Keratinocyte (primary cell): ENCODE measurements around the gene SPRR3. TPM values are rescaled to one million over a fixed set of nuclear protein-coding genes. Genes with fewer than 3 reads are reported as not detected.

Experiments used
- DNase-seq: peaks from one replicate; pipeline ENCODE4 v3.0.0-alpha.2; 2011; ENCODE audit warnings: low read depth, missing footprints, low spot score
- FAIRE-seq: peaks from 2 replicates; lab custom pipeline; 2011; peaks lifted over from hg19 to GRCh38; lab: Jason Lieb, UNC
- H2AFZ ChIP-seq: 2 replicates; pipeline ENCODE4 v1.6.0; 2012; ENCODE audit warnings: low read length, control low read depth, inconsistent platforms; ENCODE audit not compliant: control insufficient read depth
- H3K27ac ChIP-seq: 2 replicates; pipeline ENCODE4 v1.5.1; 2011; ENCODE audit warnings: low read length; ENCODE audit not compliant: control insufficient read depth, insufficient read depth
- H3K27me3 ChIP-seq: 3 replicates; pipeline ENCODE4 v1.6.0; 2011; ENCODE audit warnings: low read length; ENCODE audit not compliant: control insufficient read depth, insufficient read depth; ENCODE audit errors: extremely low read depth
- H3K36me3 ChIP-seq, 2 experiments: 2 replicates in 1 of 2; 3 replicates in 1 of 2; pipeline ENCODE4 v1.5.1; 2011; ENCODE audit warnings: low read length in 2 of 2, mild to moderate bottlenecking in 1 of 2; ENCODE audit not compliant: control insufficient read depth in 2 of 2, insufficient read depth in 2 of 2; ENCODE audit errors: extremely low read depth in 1 of 2
- H3K4me1 ChIP-seq: 3 replicates; pipeline ENCODE4 v1.5.1; 2011; ENCODE audit warnings: low read length; ENCODE audit not compliant: control insufficient read depth, insufficient read depth; ENCODE audit errors: extremely low read depth
- H3K4me2 ChIP-seq: 3 replicates; pipeline ENCODE4 v1.6.0; 2011; ENCODE audit warnings: low read depth, low read length; ENCODE audit not compliant: control insufficient read depth, insufficient read depth; ENCODE audit errors: extremely low read depth
- H3K4me3 ChIP-seq, 3 experiments: fragments of 200-600 bp in 1 of 3; sonication (generic) in 1 of 3; 2 replicates in 2 of 3; 3 replicates in 1 of 3; pipeline ENCODE4 v1.5.1; 2011 to 2016; ENCODE audit warnings: low read length in 3 of 3, mild to moderate bottlenecking in 3 of 3, control low read depth in 2 of 3, inconsistent platforms in 1 of 3, low read depth in 1 of 3, mixed read lengths in 1 of 3, mixed run types in 1 of 3, moderate library complexity in 1 of 3; ENCODE audit not compliant: control insufficient read depth in 2 of 3, insufficient read depth in 2 of 3; ENCODE audit errors: extremely low read depth in 1 of 3
- H3K79me2 ChIP-seq: 2 replicates; pipeline ENCODE4 v1.6.0; 2012; ENCODE audit warnings: low read length; ENCODE audit not compliant: control insufficient read depth, insufficient read depth
- H3K9ac ChIP-seq: 3 replicates; pipeline ENCODE4 v1.6.0; 2011; ENCODE audit warnings: low read length; ENCODE audit not compliant: control insufficient read depth, insufficient read depth; ENCODE audit errors: extremely low read depth
- H3K9me1 ChIP-seq: 3 replicates; pipeline ENCODE4 v1.6.0; 2011; ENCODE audit warnings: low read length; ENCODE audit not compliant: control insufficient read depth, insufficient read depth; ENCODE audit errors: extremely low read depth
- H3K9me3 ChIP-seq: 2 replicates; pipeline ENCODE4 v1.5.1; 2012; ENCODE audit warnings: low read depth, low read length; ENCODE audit not compliant: control insufficient read depth
- H4K20me1 ChIP-seq: 3 replicates; pipeline ENCODE4 v1.6.0; 2011; ENCODE audit warnings: low read length; ENCODE audit not compliant: control insufficient read depth, insufficient read depth; ENCODE audit errors: extremely low read depth
- EZH2 ChIP-seq: IDR thresholded peaks from one replicate; pipeline ENCODE4 v1.6.1; 2012; ENCODE audit warnings: inconsistent platforms, mild to moderate bottlenecking, low read length, moderate library complexity
- dilution Hi-C: fragments of 300-500 bp; cut with MboI; formaldehyde crosslinking; loops from one replicate; pipeline ENCODE4 v1.7.0; 2020; ENCODE audit warnings: low sequenced_read_pairs; ENCODE audit not compliant: extremely low pct_ligation_motif_present
- polyA minus RNA-seq, 3 experiments: library from RNA; depleted of rRNA, polyadenylated mRNA; stranded (reverse); fragments of >200 nt; gene quantifications; 1 replicate in 1 of 3; 2 replicates in 1 of 3; 3 replicates in 1 of 3; pipeline ENCODE4 v1.2.3, GENCODE V29; 2011
- polyA plus RNA-seq, 5 experiments: library from polyadenylated mRNA; depleted of rRNA in 3 of 5; stranded (reverse) in 3 of 5; stranded (forward) in 1 of 5; unstranded in 1 of 5; fragments of >200 nt; gene quantifications; 1 replicate in 1 of 5; 2 replicates in 3 of 5; 3 replicates in 1 of 5; pipeline versions ENCODE4 v1.2.1 to v1.2.3, GENCODE V29; 2011 to 2012; ENCODE audit warnings: missing spikeins in 2 of 5, low read depth in 1 of 5, low replicate concordance in 1 of 5
- TF ChIP-seq, protein P1 (sequence below), 3 experiments: IDR thresholded peaks in 1 of 3; conservative IDR thresholded peaks in 1 of 3; optimal IDR thresholded peaks in 1 of 3; 2 replicates in 2 of 3; 3 replicates in 1 of 3; pipeline versions ENCODE3 to v1.5.1; 2011; ENCODE audit warnings: low read length in 3 of 3, mild to moderate bottlenecking in 3 of 3, moderate library complexity in 2 of 3, control low read depth in 1 of 3, inconsistent platforms in 1 of 3; ENCODE audit not compliant: insufficient read depth in 2 of 3; ENCODE audit errors: extremely low read depth in 1 of 3

Gene SPRR3
- polyA plus RNA-seq = 2.9 to 8.3 TPM (median 5.4 TPM) in 3 replicates
- polyA plus RNA-seq (2011; ENCODE audit: low read depth) = 90.3 TPM
- polyA plus RNA-seq (2011; cell fraction: cytosol; rRNA removed) = 14.4 and 41.9 TPM in 2 replicates
- polyA plus RNA-seq (2011; cell fraction: nucleus; rRNA removed) = 20.8 and 30.1 TPM in 2 replicates
- polyA plus RNA-seq (2012; ENCODE audit: low replicate concordance) = 3.3 and 166 TPM in 2 replicates
- 3.8 to 9.5 TPM (median 4.9 TPM) in 3 replicates for polyA minus RNA-seq
- 4.8 TPM for polyA minus RNA-seq (2011; cell fraction: cytosol; rRNA and poly(A)+ RNA removed)
- 7.8 and 12.8 TPM in 2 replicates for polyA minus RNA-seq (2011; cell fraction: nucleus; rRNA and poly(A)+ RNA removed)

DNA sequence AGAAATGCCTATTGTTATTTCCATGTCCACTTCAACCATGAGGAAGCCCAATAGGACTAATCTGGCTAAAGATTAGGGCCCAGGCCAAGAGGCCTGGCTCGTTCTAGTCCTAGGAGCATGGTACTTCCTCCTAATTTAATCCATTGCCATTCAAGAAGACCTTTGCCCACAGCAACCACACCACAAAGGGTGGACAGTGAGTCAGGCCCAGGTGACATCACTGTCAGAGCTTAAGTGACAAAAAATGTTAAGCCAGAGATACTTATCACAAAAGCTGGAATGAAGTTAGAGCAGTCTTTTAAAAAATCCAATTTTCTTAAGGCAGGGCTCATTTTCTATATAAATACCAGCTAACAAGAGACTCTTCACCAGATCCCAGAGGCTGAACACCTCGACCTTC is at the start of gene SPRR3:
Gene SPRR3, plus strand, starts transcription at position 368 of the 400 bp plus-strand sequence. CDS start 1,272 bp downstream, outside the sequence.
- peaks cover 14% of the 10 kb centered on the region for H3K4me1 ChIP-seq
- no peak for TF ChIP-seq EZH2
- TF ChIP-seq, protein P1, sequence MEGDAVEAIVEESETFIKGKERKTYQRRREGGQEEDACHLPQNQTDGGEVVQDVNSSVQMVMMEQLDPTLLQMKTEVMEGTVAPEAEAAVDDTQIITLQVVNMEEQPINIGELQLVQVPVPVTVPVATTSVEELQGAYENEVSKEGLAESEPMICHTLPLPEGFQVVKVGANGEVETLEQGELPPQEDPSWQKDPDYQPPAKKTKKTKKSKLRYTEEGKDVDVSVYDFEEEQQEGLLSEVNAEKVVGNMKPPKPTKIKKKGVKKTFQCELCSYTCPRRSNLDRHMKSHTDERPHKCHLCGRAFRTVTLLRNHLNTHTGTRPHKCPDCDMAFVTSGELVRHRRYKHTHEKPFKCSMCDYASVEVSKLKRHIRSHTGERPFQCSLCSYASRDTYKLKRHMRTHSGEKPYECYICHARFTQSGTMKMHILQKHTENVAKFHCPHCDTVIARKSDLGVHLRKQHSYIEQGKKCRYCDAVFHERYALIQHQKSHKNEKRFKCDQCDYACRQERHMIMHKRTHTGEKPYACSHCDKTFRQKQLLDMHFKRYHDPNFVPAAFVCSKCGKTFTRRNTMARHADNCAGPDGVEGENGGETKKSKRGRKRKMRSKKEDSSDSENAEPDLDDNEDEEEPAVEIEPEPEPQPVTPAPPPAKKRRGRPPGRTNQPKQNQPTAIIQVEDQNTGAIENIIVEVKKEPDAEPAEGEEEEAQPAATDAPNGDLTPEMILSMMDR (optimal IDR thresholded peaks at IDR 0.05 in 1 of 3, IDR thresholded peaks at IDR 0.05 in 1 of 3, conservative IDR thresholded peaks at IDR 0.05 in 1 of 3; ENCODE audit: extremely low read depth in 1 of 3, insufficient read depth in 2 of 3, low read length in 3 of 3) = no peak
- H3K9ac ChIP-seq = no peak within 1 kb of the TSS
- no peaks in the 10 kb centered on the region for H3K27me3 ChIP-seq
- H3K9me3 ChIP-seq = no peaks in the 10 kb centered on the region
- H3K27ac ChIP-seq = no peak within 1 kb of the TSS
- dilution Hi-C loops = no loop called here
- H3K9me1 ChIP-seq = no peaks in the 10 kb centered on the region
- H3K4me3 ChIP-seq = no peak within 1 kb of the TSS
- no peak within 1 kb of the TSS for H3K4me2 ChIP-seq
- H3K79me2 ChIP-seq = no peaks in the 10 kb centered on the region
- no peaks in the 10 kb centered on the region for H3K36me3 ChIP-seq
- peak within 1 kb of the TSS; percentile 33 for H2AFZ ChIP-seq
- no peaks in the 10 kb centered on the region for H4K20me1 ChIP-seq
- DNase-seq = no peak
- FAIRE-seq = no peak

GRCh38 chr1:152953761-152954160 is 47.8 kb upstream of the SPRR3 start:
- H4K20me1 ChIP-seq = no peaks in the 10 kb centered on the region
- H3K27ac ChIP-seq = peak overlapping the region; percentile 89
- no peaks in the 10 kb centered on the region for H3K36me3 ChIP-seq
- H2AFZ ChIP-seq = peak overlapping the region; percentile 60
- dilution Hi-C loops = no loop called here
- H3K4me3 ChIP-seq = peak overlapping the region; percentile 11 to 63 (median 52)
- TF ChIP-seq EZH2 = no peak
- TF ChIP-seq, protein P1 (optimal IDR thresholded peaks at IDR 0.05 in 1 of 3, IDR thresholded peaks at IDR 0.05 in 1 of 3, conservative IDR thresholded peaks at IDR 0.05 in 1 of 3; ENCODE audit: extremely low read depth in 1 of 3, insufficient read depth in 2 of 3, low read length in 3 of 3) = no peak
- H3K9me3 ChIP-seq = no peaks in the 10 kb centered on the region
- FAIRE-seq (peak; percentile 99), DNase-seq (no peak)
- peak overlapping the region; percentile 82 for H3K4me2 ChIP-seq
- H3K27me3 ChIP-seq = no peaks in the 10 kb centered on the region
- H3K9ac ChIP-seq = peak overlapping the region; percentile 65
- H3K79me2 ChIP-seq = no peaks in the 10 kb centered on the region
- H3K9me1 ChIP-seq = no peaks in the 10 kb centered on the region
- peaks cover 37% of the 10 kb centered on the region for H3K4me1 ChIP-seq
